GM12872 (cell line): Measurements from ENCODE around the gene CCDC50.

Experiments used
- CTCF ChIP-seq: IDR thresholded peaks from 3 replicates; pipeline ENCODE4 v1.5.1; 2011; ENCODE audit warnings: low read depth, mild to moderate bottlenecking, low read length, moderate library complexity; ENCODE audit not compliant: insufficient read depth

Gene CCDC50

GRCh38 chr3:191350396-191351090, 21.3 kb downstream of the CCDC50 start:
- TF ChIP-seq CTCF: no peak

- no peak for TF ChIP-seq CTCF
Measured at GRCh38 chr3:191352014-191352413, 22.8 kb downstream of the CCDC50 start.

- TF ChIP-seq CTCF: no peak
Measured at GRCh38 chr3:191353022-191353777, 24.0 kb downstream of the CCDC50 start.

GRCh38 chr3:191355406-191355805, 26.2 kb downstream of the CCDC50 start:
- TF ChIP-seq CTCF: no peak

GRCh38 chr3:191356631-191357439, 27.6 kb downstream of the CCDC50 start:
- TF ChIP-seq CTCF: no peak

GRCh38 chr3:191357909-191358308, 28.7 kb downstream of the CCDC50 start:
- TF ChIP-seq CTCF: no peak

- no peak for TF ChIP-seq CTCF
Measured at GRCh38 chr3:191358929-191359328, 29.7 kb downstream of the CCDC50 start.
